Upper lobe of right lung (tissue), 1 donor: ENCODE data around the gene PLAGL2. TPM values are rescaled to one million over a fixed set of nuclear protein-coding genes. Genes with fewer than 3 reads are reported as not detected.

ENCODE experiments used
- ATAC-seq: fragments of 200-7000 bp; cut with Tn5 transposase; one replicate; pipeline ENCODE4 v1.9.1; 2020; ENCODE audit warnings: mild to moderate bottlenecking, moderate library complexity
- DNase-seq: peaks from one replicate; pipeline ENCODE4 v3.0.0-alpha.2; 2020
- H3K27ac ChIP-seq: fragments of 200-600 bp; one replicate; pipeline ENCODE4 v1.8.0; 2022
- H3K27me3 ChIP-seq: fragments of 200-600 bp; one replicate; pipeline ENCODE4 v1.8.0; 2022; ENCODE audit warnings: mild to moderate bottlenecking
- H3K36me3 ChIP-seq: fragments of 200-600 bp; one replicate; pipeline ENCODE4 v1.8.0; 2022
- H3K4me1 ChIP-seq: fragments of 200-600 bp; one replicate; pipeline ENCODE4 v1.8.0; 2022
- H3K4me3 ChIP-seq: fragments of 200-600 bp; one replicate; pipeline ENCODE4 v1.8.0; 2022; ENCODE audit warnings: mild to moderate bottlenecking
- H3K9me3 ChIP-seq: fragments of 200-600 bp; one replicate; pipeline ENCODE4 v1.8.0; 2022
- CTCF ChIP-seq: fragments of 200-600 bp; IDR thresholded peaks from one replicate; pipeline ENCODE4 v1.8.0; 2022; ENCODE audit warnings: antibody characterized with exemption
- intact Hi-C: fragments of 100-400 bp; cut with DNase I; formaldehyde crosslinking; loops from one replicate; pipeline ENCODE4 v1.11.0; 2022
- total RNA-seq: library from RNA; stranded (reverse); fragmentation: NEBNext Ultra II Directional; extraction: Animal tissue kit (Norgen Biotek cat#: 25700); gene quantifications from one replicate; pipeline ENCODE4 v1.2.1, GENCODE V29; 2021
- donor health status: DM: no; HTN: yes; CAD: no; lungs with severe emphysema.

PLAGL2 gene
- total RNA-seq, 1 donor from 2014 or later = 15.9 TPM

GRCh38 chr20:32216179-32217142 lies 8.9 kb upstream of the PLAGL2 start:
- intact Hi-C loops = no loop called here
- H3K4me1 ChIP-seq = no peaks in the 10 kb centered on the region
- H3K9me3 ChIP-seq = no peaks in the 10 kb centered on the region
- TF ChIP-seq CTCF = no peak
- H3K36me3 ChIP-seq = peaks cover 71% of the 10 kb centered on the region
- no peaks in the 10 kb centered on the region for H3K27me3 ChIP-seq
- ATAC-seq (no peak), DNase-seq (no peak)
- no peak overlapping the region for H3K4me3 ChIP-seq
- no peak overlapping the region for H3K27ac ChIP-seq

- Histone ChIP-seq H3K36me3 (peaks cover 71% of the 10 kb centered on the region), H3K4me3 (no peak overlapping the region), H3K9me3 (no peaks in the 10 kb centered on the region), H3K27me3 (no peaks in the 10 kb centered on the region), H3K27ac (no peak overlapping the region), H3K4me1 (no peaks in the 10 kb centered on the region)
- ATAC-seq = no peak
- intact Hi-C loops = no loop called here
- no peak for TF ChIP-seq CTCF
- DNase-seq = no peak
Measured at GRCh38 chr20:32215729-32216128, 8.2 kb upstream of the PLAGL2 start.

- ATAC-seq = no peak
- Histone ChIP-seq H3K27ac (no peak overlapping the region), H3K4me3 (no peak overlapping the region), H3K9me3 (no peaks in the 10 kb centered on the region), H3K4me1 (no peaks in the 10 kb centered on the region), H3K27me3 (no peaks in the 10 kb centered on the region), H3K36me3 (peaks cover 68% of the 10 kb centered on the region)
- TF ChIP-seq CTCF = no peak
- DNase-seq = no peak
- intact Hi-C loops = no loop called here
Measured at GRCh38 chr20:32215147-32215546, 7.6 kb upstream of the PLAGL2 start.

GRCh38 chr20:32213870-32214269 lies 6.3 kb upstream of the PLAGL2 start:
- ATAC-seq (no peak), DNase-seq (no peak)
- intact Hi-C loops = no loop called here
- Histone ChIP-seq H3K9me3 (no peaks in the 10 kb centered on the region), H3K4me3 (no peak overlapping the region), H3K27me3 (no peaks in the 10 kb centered on the region), H3K27ac (no peak overlapping the region), H3K36me3 (peaks cover 65% of the 10 kb centered on the region), H3K4me1 (peaks cover 5% of the 10 kb centered on the region)
- TF ChIP-seq CTCF = no peak

GRCh38 chr20:32209850-32210605 lies 2.5 kb upstream of the PLAGL2 start:
- Histone ChIP-seq H3K27me3 (no peaks in the 10 kb centered on the region), H3K4me1 (peaks cover 30% of the 10 kb centered on the region), H3K27ac (no peak overlapping the region), H3K4me3 (no peak overlapping the region), H3K9me3 (no peaks in the 10 kb centered on the region), H3K36me3 (peaks cover 29% of the 10 kb centered on the region)
- intact Hi-C loops = no loop called here
- TF ChIP-seq CTCF = no peak
- no peak for ATAC-seq
- DNase-seq = no peak
